HG02678 (cell line): ENCODE results near the gene CNDP2.
A peak's percentile ranks its signal among the peaks of the same experiment; 100 is the strongest.
"Not testable (repeated sequence)": the region's sequence is repeated elsewhere in the genome, so short reads cannot be mapped to it uniquely, and the experiment has no call there.

Experiments used
- ATAC-seq: cut with Tn5 transposase; IDR thresholded peaks from one replicate; pipeline ENCODE4 v1.9.1; 2021; ENCODE audit warnings: mild to moderate bottlenecking, moderate library complexity; ENCODE audit not compliant: unreplicated experiment

The CNDP2 gene

DNA sequence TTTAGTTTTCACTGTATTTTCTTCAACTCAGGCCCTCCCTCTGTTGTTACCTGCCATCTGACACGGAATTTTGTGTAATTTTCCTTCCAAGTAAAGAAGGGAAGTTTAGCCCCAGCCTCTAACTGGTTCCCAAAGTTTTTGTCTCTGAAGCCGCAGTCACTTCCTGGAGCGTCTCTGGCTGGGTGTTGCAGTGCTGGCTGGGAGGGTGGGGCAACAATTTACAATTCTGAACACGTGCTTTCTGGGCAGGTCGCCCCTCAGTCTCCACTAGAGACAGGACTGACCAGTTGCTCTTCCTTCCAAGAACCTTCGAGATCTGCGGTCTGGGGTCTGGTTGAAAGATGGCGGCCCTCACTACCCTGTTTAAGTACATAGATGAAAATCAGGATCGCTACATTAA, 3.5 kb downstream of the CNDP2 start:
- peak; percentile 26 for ATAC-seq

DNA sequence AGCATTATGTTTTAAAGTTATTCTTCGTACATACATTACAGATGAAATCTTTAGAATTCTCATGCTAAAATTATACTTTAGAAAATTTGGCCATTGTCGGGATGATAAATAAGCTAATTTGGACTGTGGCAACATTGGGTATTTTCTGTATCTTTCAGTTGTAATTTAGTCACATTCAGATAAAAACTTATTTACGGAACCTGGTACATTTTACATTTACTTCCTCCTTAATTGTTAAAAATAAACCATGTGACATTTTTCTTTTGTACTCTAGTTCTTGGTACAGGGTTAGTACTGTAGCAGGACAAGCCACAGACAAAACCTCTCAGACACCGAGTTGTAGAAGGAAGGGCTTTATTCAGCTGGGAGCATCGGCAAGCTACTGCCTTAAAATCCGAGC, 4.2 kb downstream of the CNDP2 start:
- ATAC-seq: no peak

DNA sequence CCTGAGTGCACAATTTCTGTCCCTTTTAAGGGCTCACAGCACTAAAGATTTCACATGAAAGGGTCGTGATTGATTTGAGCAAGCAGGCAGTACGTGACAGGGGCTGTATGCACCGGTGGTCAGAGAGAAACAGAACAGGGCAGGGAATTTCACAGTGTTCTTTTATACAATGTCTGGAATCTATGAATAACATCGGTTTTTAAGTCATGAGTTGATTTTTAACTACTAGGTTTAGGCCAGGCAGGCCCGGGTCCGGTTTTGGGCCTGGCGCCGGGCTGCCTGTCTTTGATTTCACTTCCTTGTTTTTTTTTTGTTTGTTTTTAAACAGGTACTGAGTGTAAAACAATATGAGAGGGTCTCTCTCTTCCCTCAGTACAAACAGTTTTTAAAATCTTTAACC, 4.6 kb downstream of the CNDP2 start:
- ATAC-seq: not testable (repeated sequence)

DNA sequence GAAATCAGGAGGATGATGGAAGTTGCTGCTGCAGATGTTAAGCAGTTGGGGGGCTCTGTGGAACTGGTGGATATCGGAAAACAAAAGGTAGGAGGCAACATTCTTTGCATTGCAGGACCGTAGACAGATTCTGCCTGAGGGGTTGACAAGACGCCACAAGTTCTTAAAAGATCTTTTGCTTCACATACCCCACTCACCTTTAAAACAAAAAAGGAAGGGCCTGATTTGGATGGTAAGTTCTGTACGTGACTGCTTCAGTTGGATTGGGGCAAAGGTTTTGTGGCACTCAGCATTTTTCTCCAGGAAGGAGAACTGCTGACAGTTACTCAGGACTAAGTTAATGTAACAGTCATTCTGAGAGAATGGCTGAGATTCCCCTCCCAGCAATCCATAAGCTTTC, 5.2 kb downstream of the CNDP2 start:
- no peak for ATAC-seq

DNA sequence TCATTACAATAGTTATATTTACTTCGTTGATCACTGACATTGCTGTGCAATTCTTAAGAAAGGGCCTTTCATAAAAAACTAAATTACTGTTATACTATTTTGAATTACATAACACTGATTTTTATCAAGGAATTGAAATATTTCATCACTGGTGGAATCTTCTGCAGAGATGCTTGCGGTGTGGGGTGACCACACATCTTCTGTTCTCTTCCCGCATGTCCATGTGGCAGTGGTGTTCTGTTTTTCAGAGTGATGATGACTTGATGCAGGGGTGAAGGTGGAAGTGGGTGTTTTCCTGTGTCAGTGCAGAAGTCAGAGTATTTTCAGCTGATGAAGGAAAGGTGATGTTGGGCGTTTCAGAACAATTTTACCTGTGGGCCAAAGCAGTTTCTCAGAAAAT, 7.0 kb downstream of the CNDP2 start:
- no peak for ATAC-seq

DNA sequence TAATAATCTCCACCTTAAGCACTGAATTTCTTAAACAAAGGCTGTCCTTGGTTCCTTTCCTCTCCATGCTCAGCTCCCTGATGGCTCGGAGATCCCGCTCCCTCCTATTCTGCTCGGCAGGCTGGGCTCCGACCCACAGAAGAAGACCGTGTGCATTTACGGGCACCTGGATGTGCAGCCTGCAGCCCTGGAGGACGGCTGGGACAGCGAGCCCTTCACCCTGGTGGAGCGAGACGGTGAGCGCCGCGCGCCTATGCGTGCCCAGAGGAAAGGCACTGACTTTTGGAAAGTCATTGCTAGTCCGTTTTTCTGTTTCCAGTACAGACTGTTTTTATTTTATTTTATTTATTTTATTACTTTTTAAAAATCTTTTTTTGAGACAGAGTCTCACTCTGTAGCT, 9.6 kb downstream of the CNDP2 start:
- ATAC-seq: no peak

DNA sequence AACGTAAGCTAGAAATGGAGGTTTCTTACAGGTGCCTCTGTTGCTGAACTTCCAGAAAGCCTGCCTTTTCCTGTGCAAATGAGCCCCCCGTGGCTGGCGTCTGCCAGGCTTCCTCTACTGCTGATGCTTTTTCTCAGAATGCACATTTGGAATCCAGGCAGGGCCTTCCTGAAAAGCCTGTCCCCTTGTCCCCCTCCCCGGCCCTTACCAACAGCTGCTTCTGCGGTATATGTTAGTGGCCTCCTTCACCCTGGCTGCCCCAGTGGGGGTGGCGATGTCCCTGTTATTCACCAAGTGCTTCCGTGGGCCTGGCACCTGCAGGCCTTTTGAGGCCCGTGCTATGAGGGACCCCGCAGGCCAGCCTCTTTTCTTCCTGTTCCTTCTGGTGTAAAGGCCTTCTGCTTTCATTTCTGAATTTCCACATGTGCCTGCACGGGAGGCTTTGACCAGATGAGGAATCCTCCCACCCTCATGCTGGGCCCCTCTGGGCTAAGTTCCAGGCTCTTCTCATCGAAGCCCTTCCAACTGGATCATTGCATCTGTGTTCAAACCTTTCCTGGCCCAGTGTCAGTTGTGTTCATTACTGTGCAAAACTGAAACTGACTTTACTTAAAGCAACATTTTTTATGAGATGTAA, 10.4 kb downstream of the CNDP2 start:
- no peak for ATAC-seq

DNA sequence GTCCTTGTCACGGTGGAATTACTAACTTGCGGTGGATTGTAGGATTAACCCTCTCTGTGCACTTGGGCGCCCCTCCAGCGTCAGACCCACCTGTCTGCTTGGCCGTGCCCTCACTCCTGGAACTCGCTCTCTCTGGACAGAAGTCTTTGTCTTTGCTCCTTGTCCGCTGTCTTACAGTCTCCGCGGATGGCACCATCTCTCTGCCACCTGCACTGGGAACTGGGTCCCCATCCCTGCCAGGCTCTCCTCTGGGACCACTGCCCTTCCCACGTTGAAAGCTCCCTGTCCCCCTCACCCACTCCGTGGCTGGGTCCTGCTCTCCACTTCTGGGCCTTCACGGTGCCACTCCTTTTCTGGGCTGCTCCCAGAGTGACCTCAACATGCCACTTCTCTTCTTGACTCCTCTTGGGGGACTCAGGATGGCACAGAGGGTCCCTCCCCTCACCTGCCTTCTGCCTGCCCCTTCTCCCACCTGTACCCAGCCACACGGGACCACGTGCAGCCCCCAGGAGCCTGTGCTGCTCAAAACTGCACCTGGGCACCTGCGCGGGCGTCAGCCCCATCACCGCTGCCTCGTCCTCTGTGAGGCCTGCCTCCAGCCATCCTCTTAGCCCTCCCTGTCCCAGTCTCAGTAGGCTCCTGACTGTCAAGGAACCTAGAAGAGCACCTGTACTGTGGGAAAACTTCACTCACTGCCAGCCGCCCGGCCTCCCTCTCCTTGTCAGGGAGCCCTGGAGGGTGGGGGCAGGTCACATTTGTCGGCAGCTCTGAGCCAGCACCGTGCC, 11.1 kb downstream of the CNDP2 start:
- ATAC-seq: no peak

DNA sequence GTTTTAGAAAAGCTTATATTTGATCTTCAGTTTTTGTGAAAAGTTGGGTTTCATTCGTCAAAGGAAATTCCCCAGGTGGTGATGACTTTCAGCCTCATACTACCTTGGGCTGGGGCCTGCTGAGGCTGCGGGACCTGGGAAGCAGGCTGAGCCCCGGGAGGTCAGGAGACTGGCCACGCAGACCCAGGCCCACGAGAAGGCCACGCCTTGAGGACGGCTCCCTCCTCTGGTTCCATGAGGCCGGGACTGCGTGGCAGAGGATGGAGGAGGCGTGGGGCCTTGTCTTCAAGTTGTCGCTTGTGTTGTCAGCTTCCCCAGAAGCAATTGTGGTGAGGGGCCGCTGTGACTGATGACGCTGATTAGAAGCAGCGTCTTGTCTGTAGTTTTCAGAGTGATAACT, 11.8 kb downstream of the CNDP2 start:
- ATAC-seq: no peak

DNA sequence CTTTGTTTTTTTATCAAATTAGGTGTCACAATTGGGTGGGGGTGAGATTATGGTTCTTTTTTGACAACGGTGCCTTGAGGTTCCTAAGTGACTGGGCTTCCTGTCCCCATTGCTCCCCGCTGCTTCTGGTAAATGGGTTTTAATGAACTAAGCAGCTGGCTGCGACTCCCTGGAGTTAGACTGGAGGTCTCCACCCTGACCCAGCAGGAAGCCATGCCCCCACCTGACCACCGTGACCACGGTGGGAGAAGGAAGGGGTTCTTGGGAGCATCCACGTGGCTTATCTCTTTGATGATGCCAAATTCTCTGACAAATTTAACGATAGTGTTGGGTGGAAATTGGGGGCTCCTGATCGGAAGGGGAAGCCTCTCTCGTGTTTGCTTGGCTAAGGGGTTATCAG, 12.2 kb downstream of the CNDP2 start:
- ATAC-seq: no peak

DNA sequence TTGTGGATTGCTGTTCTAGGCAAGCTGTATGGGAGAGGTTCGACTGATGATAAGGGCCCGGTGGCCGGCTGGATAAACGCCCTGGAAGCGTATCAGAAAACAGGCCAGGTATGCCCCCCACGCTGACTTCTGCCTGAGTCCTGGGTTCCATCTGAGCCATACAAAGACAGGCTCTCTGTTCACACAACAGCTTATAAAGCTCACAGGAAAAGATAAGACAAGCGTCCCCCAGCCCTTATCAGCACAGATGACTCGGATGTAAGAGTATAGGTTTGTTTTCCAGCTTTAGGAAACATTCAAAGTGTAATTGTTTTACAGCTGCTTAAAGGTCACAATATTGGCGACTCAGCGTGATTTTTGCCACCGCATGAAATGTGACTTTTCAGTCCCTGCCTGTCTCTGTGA, 12.7 kb downstream of the CNDP2 start:
- ATAC-seq: no peak

DNA sequence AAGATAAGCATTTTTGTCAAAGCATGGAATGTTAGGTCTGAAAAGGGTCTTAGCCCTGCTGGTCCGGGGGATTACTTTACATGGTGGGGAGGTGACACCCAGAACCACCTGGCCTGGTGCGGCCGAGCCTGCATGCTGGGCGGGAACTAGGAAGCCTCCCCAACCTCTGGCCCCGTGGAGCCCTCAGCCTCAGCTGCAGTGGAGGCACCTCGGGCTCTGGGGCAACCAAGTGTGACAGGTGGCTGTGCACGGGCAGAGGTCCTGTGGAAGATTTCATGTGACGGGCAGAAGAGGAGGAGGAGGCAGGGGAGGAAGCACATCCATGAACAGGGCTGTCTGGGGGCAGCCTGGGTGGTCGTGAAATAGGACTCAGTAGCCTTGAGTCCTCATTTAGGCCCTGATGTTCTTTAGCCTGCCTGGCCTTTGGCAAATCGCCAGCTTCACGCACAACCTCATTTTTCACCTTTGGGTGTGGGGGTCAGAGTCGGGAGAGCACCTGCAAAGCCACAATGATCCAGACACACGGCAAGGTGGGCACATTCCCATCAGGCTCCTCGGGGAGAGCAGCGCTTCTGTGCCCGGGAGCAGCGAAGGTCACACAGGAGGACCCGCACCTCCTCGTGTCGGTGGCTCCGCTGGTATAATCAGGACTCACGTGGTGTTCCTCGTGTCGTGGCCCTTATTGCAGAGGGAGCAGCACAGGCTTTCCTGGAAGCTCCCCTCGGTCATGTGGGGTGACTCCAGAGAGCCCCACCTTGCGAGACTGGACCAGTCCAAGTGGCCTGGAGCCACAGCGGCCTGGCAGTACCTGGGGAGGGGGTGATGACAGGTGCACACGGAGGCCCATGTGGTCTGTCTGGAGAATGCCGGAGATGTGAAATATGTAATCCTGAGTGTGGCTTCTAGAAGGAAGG, 13.9 kb downstream of the CNDP2 start:
- no peak for ATAC-seq

DNA sequence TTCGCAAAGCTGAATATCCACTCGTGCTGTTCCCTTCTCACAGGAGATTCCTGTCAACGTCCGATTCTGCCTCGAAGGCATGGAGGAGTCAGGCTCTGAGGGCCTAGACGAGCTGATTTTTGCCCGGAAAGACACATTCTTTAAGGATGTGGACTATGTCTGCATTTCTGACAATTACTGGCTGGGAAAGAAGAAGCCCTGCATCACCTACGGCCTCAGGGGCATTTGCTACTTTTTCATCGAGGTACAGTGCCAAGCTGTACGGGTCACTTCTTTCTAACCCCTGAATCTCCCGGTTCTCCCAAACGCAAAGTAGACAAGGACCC, 14.6 kb downstream of the CNDP2 start:
- no peak for ATAC-seq

DNA sequence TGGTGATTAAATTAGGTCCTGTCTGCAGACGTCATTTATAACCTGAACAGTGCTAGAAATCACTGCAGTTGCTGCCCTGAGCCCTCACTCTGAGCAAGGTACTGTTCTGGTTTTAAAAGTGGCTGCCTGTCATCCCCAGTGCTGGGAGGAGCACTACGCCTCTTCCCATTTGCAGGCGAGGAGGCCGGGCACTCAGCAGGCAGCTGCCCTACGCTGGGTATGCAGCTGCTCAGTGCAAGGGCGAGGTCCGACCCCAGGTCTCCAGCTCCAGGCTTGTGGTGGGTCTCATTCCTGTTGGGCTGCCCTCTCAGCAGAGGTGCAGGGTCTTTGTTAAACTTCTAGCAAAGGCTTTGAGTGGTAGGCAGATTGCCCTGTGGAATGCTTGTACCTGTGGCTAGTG, 15.7 kb downstream of the CNDP2 start:
- no peak for ATAC-seq

DNA sequence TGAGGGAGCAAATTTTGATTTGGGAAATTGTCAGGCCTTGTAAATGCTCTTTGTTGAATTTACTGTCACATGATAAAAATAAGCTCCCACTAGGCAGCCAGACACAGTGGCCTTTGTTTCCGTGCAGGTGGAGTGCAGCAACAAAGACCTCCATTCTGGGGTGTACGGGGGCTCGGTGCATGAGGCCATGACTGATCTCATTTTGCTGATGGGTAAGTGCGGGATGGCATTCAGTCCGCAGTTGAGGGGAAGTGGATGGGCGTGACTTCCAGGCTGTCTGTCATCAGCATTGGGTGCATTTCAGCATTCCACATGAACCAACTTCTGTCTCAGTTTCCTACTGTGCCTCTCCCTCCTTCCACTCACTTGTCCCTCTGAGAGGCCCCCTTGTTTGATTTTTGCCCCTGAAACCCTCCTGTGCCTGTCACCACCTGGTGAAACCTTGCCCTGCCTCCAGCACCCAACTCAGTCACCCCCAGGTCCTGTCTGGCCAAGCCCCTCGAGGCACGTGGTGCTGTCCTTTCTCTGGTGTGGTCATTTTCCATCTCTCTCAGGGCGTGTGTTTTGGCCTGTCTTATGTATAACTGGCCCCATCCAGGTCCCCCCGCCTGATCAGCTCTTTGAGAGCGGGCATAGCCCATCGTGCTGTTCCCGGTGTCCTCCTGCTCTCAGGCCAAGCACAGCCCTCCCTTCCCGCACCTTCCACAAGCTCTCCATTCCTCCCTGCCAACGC, 16.3 kb downstream of the CNDP2 start:
- no peak for ATAC-seq

DNA sequence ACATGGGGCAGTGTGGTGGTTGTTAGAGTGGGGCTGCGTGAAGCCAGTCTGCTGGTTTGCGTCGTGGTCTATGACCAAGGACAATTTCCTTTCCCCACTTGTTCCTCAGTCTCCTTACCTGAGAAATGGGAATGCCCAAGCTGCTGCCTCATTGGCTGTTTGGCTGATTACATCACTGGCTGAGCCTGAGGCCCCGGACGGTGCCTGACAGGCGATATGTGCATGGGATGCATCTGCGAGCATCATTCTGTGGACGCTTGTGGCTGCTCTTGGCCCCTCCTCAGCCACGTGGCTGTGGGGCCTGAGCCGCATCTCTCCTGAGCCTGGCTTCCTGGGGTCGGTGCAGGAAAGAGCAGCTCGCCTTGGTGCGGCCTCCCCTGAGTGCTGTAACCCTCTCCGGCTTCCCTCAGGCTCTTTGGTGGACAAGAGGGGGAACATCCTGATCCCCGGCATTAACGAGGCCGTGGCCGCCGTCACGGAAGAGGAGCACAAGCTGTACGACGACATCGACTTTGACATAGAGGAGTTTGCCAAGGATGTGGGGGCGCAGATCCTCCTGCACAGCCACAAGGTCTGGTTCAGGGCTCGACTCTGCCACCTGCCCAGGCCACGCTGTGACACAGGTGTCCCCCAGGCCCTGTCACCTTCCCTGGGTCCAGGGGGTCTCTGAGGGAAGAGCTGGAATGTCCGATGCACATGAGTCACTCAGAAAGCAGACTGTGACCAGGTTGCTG, 17.2 kb downstream of the CNDP2 start:
- ATAC-seq: no peak

DNA sequence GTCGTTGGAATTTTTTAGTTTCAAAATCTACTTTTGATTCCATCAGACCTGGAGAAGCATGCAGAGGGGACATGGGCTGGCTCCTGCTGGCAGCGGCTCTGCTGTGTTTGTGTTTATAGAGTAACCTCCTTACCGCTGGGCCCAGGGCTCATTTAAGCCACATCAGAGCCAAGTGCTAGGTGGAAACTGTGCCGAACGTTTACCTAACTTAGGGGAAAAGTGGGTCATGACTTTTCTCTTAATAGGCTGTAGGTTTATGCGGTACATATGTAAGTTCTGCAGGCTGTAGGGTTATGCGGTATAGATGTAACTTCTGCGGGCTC, 17.7 kb downstream of the CNDP2 start:
- no peak for ATAC-seq

DNA sequence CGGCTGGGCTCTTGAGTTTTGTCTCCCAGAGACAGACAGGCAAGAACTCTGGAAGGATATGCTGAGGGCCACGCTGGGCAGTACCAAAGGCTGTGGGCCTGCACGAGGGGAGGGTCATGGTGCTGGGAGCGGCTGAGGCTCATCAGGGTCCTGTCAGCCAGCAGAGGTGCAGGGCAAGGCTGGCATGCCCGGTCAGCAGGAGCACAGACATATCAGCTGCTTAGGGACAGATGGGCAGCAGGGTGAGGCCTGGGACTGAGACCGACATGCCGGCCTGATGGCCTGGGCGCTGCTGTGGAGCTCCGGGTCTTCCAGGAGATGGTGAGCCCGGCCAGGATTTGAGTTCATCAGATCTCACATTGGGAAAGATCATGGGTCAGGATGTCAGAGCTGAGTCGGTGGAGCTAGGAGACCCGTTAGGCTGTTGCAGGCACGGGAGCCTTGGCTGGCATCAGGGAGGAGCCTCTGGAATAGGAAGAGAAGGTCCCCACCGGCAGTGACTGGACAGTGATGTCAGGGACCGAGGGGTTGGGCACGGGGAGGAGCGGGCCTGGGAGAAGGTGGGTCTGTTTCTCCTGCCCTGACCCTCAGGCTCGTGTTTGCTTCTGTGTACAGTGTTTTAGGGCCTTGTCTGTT, 18.8 kb downstream of the CNDP2 start:
- no peak for ATAC-seq

DNA sequence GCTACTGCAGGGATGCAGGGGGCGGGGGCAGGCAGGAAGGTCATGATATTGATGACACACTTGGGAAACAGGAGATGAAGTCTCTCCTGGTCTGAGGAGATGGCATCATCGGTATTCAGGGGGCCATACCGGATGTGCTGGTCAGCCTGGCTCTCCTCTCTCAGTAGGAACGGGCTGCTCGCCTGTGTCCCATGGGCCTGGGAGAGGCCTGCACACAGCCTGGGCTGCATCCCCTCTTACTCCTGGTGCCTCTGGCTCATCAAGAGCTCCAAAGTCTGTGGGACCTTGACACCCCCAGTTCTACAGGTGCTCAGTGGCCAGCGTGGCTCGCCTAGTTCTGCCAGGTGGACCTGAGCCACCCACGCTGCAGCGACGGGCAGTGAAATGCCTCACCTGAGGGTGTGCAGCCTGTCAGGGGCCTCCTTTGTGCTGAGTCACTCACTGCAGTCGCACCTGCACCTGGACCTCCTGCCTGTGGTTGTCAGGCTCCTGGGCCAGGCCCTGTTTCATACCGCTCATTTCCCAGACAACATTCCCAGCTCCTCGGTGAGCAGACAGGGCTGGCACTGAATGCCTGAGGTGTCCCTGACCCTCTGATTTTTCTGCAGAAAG, 19.6 kb downstream of the CNDP2 start:
- ATAC-seq: no peak
